GM12874 (cell line): ENCODE measurements around the gene CORO1C.

Source experiments
- CTCF ChIP-seq: IDR thresholded peaks from 2 replicates; pipeline ENCODE4 v1.5.1; 2011; ENCODE audit warnings: low read depth, mild to moderate bottlenecking, control low read depth, low read length, moderate library complexity; ENCODE audit not compliant: insufficient read depth

CORO1C gene

GRCh38 chr12:108630481-108631207 lies 100.7 kb downstream of the CORO1C start:
- no peak for TF ChIP-seq CTCF

- TF ChIP-seq CTCF = no peak
These were observed 101.4 kb downstream of the CORO1C start for GRCh38 chr12:108629824-108630476.

GRCh38 chr12:108629151-108629550 lies 102.2 kb downstream of the CORO1C start:
- TF ChIP-seq CTCF = no peak

GRCh38 chr12:108627134-108627920 lies 104.0 kb downstream of the CORO1C start:
- no peak for TF ChIP-seq CTCF

- TF ChIP-seq CTCF = no peak
These were observed 106.1 kb downstream of the CORO1C start for GRCh38 chr12:108625228-108625627.

GRCh38 chr12:108623577-108623976 lies 107.7 kb downstream of the CORO1C start:
- TF ChIP-seq CTCF = no peak

- TF ChIP-seq CTCF = no peak
These were observed 108.3 kb downstream of the CORO1C start for GRCh38 chr12:108622921-108623514.
